GM19468 (cell line): ENCODE data around the gene RPLP2.

Source experiments
- ATAC-seq: cut with Tn5 transposase; IDR thresholded peaks from one replicate; pipeline ENCODE4 v1.9.1; 2021; ENCODE audit warnings: mild to moderate bottlenecking, moderate library complexity, moderate number of reproducible peaks; ENCODE audit not compliant: unreplicated experiment; ENCODE audit errors: extremely low read depth

Gene RPLP2

DNA sequence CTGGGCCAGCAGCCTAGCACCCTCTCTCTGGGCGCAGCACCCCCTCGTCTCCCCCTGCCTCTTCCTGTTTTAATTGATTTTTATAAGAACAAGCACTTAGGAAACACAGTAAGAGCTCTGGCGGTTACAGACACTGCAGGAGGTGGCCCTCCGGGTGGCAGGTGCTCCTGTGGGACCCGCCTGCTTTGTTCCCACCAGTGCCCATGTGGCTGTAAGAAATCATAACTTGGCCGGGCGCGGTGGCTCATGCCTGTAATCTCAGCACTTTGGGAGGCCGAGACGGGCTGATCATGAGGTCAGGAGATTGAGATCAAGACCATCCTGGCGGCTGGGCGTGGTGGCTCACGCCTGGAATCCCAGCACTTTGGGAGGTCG, 51.3 kb downstream of the RPLP2 start:
- no peak for ATAC-seq

GRCh38 chr11:862081-862661, 52.4 kb downstream of the RPLP2 start:
- ATAC-seq = no peak
